GM19328 (cell line): Measurements from ENCODE around the gene TENT4A.
"Not testable (repeated sequence)": the region's sequence is repeated elsewhere in the genome, so short reads cannot be mapped to it uniquely, and the experiment has no call there.

Source experiments
- ATAC-seq: cut with Tn5 transposase; IDR thresholded peaks from one replicate; pipeline ENCODE4 v1.9.1; 2021; ENCODE audit warnings: mild to moderate bottlenecking, moderate library complexity; ENCODE audit not compliant: unreplicated experiment

The TENT4A gene

DNA sequence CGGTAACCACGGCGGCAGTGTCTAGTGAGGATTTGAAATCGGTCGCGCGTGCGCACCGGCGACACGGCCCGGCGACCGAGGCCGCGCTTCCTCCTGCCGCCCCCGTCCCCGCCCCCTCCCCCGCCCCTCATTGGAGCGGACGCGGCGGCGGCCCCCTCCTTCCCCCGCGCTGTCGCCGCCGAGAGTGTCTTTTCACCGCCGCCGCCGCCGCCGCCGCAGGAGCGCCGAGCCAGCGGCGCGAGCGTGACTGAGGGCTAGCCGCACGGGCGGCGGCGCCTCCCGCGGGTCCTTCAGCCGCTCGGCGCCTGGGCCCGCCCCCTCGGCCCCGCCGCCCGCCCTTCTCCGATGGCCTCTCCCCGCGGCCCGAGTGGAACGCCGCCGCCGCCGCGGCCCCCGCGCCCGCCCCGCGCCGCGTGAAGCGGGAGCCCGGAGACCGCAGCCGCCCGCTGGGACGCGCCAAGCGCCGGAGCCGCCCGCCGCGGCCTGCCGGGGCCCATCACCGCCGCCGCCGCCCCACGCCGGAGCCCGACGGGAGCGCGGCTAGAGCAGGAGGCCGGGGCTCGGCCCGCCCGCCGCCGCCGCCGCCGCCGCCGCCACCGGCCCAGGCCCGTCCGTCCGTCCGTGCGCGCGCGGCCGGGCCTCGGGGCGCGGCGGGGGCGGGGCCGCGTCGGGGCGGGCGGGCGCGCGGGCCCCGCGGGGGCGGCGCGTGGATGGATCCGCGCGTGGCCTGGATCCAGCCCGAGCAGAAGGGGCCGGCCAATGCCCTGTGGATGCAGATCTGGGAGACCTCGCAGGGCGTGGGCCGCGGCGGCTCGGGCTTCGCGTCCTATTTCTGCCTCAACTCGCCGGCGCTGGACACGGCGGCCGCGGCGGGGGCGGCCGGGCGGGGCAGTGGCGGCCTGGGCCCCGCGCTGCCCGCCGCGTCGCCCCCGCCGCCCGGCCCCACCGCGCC, at the start of gene TENT4A:
Gene TENT4A (plus strand): TSS at position 159 of the 952 bp plus-strand sequence. CDS start 552 bp downstream, at position 711.
- peak; percentile 22 for ATAC-seq

DNA sequence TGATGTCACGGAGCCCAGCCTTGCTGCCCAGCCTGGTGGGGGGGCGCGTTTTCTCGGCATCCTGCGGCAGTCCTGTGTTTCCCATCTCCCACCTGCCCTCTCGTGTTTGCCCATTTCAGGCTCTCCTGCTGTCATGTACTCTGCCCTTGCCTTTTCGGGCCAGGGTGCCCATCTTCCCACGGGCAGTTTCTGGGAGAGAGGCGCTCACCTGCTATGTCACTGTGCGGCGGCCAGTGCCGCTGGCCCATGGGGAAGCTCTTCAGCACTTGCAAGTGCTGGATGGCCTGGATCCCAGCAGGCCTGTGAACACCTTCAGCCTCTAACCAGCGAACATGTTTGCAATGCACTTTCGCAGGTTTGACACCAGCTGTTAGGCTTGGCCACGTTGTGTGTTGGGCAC, 46.5 kb upstream of the TENT4A start:
- no peak for ATAC-seq

DNA sequence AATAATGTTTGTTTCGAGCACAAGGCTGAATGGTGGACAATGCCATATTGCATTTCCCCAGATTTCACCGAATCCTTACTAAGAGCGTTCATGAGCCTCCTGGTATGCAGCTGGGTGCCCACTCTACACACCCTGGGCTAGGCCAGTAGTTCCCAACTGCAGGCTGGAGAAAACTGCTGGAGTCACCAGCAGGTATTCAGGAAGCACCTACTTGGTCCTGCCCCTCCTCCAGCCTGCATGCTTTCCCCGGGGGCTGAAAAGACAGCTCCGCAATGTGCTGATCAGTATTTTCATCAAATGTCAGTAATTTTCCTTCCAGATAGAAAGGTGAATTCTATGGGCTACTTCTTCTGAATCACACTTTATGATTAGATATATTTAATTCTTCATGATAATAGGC, 45.6 kb upstream of the TENT4A start:
- ATAC-seq: no peak

DNA sequence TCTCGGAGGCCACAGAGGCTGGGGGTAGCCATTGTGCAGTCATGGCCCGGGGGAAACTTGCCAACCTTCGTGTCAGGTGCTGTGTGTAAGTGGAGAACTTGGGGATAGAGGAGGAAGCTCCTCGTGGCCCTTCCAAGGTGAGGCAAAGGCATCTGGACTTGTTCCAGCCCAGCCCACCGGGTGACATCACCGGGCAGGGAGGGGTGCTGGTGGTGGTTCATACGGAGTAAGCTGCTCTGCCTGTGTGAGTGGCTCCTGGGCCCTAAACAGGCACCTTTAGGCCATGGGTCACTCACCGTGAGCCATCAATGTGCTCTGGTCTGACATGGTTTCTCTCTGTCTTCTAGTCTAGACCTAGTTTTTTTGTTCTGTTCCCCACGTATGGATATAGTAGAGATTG, 44.5 kb upstream of the TENT4A start:
- not testable (repeated sequence) for ATAC-seq

DNA sequence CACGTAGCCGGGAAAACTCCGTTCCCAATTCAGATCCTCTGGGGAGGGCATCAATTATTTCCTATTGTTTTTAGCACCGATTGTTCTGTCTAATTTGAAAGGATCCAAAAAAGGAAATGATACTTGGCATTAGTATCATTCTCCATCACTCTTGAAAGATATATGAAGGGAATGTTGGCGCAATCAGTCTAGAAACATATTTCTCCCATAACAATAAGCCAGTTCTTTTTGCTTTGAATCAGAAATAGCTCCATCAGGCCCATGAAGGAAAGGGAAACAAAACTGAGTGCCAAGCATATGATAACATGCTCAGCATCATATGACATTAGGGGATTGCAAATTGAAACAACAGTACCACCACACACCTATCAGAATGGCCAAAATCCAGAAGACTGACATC, 40.2 kb upstream of the TENT4A start:
- ATAC-seq: no peak

DNA sequence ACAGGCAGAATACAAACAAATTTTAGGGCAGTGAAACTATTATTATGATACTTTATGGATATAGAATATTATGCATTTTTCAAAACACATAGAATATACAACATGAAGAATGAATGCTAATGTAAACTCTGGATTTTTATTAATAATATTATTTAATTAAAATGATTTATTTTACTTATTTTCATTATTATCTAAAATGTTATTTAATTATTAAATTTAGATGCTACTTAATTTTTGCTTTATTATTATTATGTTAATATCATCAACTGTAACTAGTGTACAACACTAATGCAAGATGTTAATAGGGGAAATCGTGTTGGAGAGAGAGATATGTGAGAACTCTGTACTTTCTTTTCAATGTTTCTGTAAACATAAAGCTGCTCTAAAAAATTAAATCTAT, 39.3 kb upstream of the TENT4A start:
- no peak for ATAC-seq

DNA sequence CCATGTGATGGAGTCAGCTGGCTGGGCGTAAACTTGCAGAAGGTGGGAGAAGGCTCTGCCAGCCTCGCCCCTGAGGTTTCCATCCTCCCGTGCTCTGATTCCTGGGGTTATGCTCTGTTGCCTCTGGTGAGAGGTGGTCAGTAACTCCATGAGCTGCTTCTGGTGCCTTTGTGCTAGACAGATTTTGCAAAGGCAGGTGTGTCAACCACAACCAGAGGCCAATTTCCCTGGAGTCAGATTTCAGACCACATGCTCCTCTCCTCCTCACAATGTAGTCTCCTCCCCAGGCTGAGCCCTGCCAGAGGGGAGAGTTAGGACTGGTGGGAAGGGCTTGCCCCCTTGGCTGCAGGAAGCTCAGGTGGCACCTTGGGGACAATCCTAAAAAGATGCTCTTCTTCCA, 38.8 kb upstream of the TENT4A start:
- ATAC-seq: no peak

DNA sequence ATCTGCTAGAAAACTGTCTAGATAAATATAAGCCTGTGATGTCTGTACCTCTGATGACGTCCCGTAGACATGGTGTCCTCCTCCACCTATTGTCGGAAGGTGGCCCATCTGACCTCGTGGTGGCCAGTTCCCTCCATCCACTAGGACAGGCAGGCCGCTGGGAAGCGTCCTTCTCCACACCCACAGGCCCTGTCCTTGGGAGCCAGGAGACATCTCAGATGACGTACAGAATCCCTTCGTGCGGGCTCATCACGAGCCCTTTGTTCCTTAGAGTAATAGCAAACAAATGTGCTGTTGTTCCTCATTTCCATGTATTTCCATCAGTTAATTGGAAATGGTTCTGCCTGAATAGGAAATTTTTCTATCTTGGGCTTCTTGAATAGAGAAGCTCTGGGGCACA, 38.3 kb upstream of the TENT4A start:
- no peak for ATAC-seq

DNA sequence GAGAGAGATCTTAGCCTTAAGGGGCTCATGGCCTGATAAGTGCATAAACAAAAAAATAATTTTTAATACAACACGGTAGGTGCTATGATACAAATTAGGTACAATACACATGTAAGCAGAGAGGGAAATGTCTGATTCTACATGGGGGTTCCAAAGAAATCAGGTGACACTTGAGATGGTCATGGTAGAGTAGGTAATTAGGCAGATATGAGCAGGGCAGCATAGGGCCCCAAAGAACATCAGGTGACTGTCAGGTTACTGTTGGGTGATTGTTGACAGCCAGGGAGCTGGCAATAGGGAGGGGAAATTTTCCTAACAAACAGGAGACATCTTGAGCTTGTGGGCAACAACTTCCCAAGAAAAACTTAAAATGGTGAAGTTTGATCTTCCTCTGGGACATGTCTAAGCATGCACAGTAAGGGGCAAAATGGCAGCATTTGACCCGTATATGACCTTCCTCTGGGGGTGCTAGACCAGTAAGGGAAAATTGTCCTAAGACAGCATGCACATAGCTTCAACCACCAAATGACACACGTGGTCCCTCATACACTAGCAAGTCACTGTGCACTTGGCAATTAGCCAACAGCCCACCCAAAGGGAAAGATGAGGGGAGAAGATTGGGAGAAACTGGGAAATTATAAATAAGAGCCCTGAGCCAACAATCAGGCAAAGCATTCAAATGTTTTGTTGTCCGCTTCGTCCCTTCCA, 37.3 kb upstream of the TENT4A start:
- ATAC-seq: no peak

DNA sequence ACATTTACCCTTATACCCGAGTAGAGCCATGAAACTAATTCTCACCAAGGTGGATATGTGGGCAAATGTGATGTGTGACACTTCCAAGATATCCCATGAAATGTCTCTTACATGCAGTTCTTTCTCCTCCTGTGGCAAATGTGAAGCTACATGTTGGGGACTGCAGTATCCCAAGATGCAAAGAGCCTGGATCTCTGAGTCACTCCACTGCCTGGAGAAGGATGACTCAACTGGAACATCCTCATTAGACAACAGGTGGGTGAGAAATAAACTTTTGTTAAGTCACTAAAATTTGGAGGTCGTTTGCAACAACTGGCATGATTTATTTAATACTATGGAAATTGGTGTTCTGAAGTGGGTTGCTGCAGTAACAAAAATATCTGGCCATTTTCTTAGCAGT, 36.5 kb upstream of the TENT4A start:
- ATAC-seq: no peak

DNA sequence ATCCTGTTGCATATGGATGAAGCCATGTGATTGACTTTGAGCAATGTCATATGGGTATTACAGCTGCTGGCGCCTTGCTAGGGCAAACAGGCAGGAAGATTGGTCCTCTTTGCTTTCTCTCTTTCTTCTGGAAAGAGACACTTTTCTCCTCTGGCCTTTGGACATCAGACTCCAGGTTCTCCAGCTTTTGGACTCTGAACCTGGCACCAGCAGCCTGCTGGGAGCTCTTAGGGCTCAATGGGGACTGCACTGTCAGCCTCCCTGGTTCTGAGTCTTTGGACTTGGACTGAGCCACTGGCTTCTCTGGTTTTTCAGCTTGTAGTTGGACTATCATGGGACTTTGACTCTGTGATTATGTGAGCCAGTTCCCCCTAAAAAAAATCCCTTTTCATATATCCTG, 34.8 kb upstream of the TENT4A start:
- ATAC-seq: no peak

DNA sequence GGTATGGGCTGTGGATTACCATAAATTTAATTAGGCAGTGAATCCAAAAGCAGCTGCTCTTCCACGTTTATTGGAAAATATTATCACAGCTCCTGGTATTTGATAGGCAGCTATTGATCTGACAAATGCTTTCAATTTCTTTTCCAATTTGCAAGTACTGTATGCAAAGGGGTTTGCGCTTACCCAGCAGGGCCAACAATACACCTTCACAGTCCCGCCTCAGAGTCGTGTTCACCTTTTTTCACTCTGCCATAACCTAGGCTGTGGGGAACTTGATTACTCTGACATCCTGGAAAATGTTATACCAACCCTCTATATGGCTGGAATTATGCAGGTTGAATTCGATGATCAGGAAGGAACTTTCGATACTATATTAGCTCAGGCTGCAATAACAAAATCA, 32.3 kb upstream of the TENT4A start:
- no peak for ATAC-seq

DNA sequence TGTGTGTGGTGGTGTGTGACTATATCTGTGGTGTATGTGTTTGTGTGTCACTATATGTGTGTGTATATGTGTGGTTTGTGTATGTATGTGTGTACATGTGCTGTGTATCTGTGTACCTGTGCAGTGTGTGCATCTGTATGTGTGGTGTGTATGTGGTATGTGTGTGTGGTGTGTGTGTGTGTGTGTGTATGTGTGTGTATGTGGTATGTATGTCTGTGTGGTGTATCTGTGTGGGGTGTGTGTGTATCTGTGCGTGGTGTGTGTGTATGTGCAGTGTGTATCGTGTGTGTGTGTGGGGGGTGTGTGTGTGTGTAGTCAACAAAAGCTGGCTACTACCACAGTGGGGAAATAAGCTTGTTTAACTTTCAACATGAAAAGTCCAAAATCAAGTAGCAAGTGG, 31.6 kb upstream of the TENT4A start:
- ATAC-seq: no peak

DNA sequence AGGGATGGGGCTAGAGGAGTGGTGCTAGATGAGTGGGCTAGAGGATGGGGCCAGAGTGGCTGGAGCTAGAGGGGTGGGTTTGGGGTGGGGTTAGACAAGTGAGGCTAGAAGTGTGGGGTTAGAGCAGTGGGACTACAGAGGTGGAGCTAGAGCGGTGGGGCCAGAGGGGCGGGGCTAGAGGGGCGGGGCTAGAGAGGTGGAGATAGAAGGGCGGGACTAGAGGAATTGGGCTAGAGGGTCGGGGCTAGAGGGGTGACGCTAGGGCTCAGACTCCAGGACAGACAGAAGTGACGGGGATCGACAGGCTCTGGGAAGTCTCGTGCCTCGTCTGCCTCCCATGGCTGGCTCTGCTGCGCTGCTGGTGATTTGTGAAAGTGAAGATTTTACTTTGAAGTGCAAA, 31.0 kb upstream of the TENT4A start:
- no peak for ATAC-seq

DNA sequence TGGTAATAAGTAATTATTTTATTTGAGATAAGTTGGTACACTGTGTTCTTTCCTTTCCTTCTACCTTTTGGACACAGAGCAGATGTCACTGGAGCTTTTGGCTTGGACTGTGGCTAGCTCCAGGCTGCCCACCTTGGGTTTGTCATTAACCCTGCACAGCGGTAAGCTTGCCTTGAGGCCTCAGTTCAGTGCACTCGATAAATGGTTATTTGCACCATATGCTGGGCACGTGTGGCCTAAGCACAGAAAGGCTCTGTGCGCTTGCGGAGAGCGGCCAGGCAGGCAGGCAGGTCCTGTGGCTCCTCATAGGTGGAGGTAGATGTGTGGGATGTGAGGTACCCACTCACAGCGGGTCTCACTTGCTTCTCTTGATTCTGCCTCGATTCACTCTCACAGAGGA, 30.0 kb upstream of the TENT4A start:
- no peak for ATAC-seq

DNA sequence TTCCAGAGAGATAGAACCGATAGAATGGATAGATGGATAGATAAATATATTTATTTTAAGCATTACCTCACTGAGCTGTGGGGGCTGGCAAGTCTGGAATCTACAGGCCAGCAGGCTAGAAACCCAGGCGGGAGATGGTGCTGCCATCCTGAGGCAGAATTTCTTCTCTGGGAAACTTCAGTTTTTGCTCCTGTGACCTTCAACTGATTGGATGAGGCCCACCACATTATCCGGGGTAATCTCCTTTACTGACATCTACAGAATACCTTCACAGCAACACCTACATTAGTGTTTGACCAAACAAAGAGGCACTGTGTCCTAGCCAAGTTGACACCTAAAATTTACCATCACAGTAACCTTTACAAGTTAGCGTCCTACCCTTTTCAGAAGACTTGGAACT, 29.2 kb upstream of the TENT4A start:
- ATAC-seq: no peak

DNA sequence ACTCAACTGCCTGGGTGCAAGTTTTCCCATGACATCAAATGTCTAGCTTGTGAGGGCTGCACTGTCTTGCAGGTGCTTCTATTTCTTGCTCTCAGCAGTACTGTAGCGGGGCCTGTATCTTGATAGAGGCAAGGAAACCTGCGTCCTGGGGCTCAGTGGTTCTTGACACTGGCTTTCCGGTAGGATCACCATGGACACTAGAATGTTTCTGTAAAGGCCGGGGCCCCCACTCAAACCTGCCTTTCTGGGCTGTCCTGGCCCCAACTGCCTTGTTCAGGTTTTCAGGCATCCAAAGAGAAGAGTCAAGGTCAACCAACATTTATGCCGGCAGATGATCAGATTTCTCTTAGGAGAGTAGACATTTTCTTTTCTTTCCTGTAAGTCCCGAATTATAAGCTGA, 26.7 kb upstream of the TENT4A start:
- ATAC-seq: no peak

DNA sequence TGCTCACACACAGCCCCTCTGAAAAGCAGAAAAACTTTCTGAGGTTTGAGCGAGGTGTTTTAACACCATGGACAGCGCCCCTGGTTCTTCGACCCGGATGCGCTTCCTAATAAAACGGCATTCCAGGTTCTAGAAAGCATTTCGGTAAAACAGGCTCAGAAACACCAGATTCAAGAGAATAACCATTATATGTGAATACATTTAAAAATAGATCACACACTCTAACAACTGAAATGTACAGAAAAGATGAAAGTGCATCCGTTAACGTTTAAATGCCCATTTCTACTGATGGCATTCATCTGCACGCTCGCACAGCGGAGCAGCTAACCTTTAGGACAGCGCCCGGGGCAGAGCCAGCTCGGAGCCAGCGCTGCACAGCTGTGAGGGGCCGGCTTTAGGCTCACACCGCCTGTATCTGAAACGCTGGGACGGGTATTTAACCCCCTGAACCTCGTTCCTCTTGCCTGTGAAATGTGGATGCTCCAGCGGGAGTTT, 26.3 kb upstream of the TENT4A start:
- ATAC-seq: no peak

DNA sequence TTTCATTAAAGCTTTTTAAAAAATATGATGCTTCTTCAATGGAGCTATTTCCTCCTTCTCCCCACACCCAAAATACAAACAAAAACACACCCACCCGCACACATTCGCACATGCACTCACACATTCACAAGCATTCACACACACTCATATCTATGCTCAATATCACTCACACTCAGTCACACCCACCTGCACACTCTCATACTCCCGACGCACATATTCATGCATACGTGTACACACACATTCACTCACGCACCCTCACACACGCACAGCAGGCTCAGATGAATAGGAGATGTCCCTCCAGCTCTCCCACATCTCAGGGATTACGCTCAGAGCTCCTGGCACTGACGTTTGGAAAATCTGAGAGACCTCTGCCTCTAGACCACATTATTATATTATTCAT, 25.7 kb upstream of the TENT4A start:
- no peak for ATAC-seq

DNA sequence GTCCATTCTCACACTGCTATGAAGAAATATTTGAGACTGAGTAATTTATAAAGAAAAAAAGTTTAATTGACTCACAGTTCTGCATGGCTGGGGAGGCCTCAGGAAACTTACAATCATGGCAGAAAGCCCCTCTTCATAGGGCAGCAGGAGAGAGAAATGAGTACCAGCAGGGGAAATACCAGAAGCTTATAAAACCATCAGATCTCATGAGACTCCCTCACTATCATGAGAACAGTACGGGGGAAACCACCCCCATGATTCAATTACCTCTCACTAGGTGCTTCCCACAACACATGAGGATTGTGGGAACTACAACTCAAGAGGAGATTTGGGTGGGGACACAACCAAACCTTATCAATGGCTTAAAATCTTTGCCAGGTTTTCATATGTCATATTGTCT, 20.3 kb upstream of the TENT4A start:
- no peak for ATAC-seq

DNA sequence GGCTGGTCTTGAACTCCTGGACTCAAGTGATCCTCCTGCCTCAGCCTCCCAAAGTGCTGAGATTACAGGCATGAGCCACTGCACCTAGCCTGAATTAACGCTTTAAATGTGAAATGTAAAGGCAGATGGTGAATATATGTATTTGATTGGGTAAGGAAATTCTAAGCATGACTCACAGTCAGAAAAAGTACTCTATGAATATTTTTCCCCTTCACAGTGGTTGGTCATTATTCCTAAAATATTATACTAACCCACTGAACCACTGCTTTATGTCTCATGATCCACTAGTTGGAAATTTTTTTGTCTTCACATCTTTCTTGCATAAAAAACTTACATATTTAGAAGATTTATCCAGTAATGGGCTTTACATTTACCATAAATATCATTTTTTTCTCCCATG, 14.5 kb upstream of the TENT4A start:
- no peak for ATAC-seq

DNA sequence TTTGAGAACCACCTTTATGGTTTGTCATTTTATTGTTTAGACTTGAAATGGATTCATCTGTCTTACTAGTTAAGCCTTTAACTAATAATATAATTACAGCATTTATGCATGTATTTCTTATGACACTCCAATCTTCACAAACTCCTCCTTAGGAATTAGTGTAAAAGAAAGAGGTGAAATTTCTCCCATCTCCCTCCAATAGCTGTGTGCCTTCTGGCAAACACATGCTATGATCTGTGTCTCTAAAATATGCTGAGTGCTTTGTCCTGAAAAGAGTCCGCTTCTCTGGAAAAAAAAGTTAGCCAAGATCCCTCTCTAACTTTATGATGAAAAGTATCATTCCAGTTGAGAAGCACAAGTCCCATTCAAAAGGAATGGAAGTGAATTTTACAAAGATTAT, 13.9 kb upstream of the TENT4A start:
- no peak for ATAC-seq
